GM19397 (cell line): ENCODE measurements around the gene LRRIQ3.
"Not testable (repeated sequence)": the region's sequence is repeated elsewhere in the genome, so short reads cannot be mapped to it uniquely, and the experiment has no call there.

Experiments used
- ATAC-seq: cut with Tn5 transposase; IDR thresholded peaks from one replicate; pipeline ENCODE4 v1.9.1; 2021; ENCODE audit warnings: mild to moderate bottlenecking, moderate library complexity; ENCODE audit not compliant: unreplicated experiment

LRRIQ3 gene, protein sequence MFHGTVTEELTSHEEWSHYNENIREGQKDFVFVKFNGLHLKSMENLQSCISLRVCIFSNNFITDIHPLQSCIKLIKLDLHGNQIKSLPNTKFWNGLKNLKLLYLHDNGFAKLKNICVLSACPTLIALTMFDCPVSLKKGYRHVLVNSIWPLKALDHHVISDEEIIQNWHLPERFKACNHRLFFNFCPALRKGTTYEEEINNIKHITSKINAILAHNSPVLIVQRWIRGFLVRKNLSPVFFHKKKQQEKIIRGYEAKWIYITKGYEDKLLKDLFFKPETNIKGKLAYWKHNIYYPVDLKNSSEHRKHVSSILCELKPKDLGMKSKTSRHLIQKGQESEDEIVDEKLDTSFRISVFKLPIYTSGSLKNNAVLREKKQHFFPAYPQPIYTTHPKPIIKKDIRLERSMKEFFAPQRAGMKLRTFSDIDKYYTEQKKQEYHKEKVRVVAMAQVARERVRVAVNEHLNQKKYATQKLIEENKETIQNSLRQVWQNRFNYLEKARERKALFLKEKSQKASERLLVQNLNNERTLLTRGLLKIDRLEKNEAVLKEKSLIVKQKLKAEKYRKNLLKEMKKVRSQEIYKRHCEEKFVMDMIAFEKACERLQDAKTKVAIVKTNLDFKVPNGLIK

DNA sequence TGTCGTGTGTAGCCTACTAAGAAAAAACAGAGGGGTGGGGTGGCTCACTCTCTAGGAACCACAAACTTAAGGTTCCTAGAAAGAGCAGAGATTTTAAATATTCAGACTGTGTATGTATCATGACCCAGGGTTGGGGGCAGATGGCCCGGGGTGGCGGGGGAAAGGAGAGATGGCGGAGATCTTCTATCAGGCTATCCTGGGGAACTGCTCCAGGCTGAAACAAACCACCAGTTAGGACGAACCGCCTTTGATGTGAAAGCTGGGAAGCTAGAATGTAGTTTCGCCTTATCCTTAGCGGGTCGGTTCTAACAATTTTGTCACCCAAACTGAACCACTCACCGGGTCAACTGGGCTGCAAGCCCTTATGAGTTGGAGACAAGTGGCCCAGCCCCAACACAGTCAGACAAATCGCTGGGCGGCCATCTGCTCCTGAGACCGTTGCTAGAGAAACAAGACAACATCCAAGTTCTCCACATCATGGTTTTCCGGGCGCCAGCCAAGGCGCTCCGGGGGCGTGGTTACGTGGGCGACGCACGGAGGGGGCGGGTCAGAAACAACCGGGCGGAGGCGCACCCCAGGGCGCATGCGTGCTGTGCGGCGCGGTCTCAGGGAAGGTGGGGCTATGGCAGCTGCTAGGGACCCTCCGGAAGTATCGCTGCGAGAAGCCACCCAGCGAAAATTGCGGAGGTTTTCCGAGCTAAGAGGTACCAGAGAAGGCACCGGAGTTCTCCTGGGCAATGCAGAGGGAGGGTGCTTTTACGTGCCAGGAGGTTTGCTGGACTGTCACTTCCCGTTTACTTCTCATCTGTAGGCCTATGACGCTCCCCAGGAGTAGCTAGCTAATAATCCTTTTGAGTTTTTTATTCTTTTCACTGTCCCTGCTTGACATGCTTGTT lies at the start of gene LRRIQ3, which contains the start of gene FPGT:
TSS of gene LRRIQ3 (minus strand) at position 520 of the 896 bp plus-strand sequence. CDS start 14,492 bp downstream, outside the sequence.
TSS of gene FPGT (plus strand) at position 586 of the 896 bp plus-strand sequence. CDS start at position 623, 37 bp downstream.
- peak; percentile 97 for ATAC-seq

DNA sequence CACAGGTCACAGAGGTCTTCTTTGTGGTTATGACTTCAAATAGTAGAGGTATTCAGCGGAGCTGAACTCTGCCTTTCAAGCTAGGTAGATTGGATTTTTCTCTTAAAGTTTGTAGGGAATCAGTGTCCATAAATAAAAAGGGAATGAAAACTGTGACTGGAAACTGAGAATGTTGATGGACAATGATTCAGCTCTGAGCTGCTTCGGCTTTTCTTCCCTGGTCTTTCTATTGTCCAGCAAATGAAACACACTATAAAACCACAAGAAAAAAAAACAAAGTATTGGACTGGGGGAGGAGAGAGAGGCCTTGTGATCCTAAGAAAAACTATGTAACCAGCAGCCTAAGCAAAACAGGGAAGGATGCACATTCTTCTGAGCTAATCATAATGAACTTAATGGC lies 48.3 kb upstream of the LRRIQ3 start:
- no peak for ATAC-seq

DNA sequence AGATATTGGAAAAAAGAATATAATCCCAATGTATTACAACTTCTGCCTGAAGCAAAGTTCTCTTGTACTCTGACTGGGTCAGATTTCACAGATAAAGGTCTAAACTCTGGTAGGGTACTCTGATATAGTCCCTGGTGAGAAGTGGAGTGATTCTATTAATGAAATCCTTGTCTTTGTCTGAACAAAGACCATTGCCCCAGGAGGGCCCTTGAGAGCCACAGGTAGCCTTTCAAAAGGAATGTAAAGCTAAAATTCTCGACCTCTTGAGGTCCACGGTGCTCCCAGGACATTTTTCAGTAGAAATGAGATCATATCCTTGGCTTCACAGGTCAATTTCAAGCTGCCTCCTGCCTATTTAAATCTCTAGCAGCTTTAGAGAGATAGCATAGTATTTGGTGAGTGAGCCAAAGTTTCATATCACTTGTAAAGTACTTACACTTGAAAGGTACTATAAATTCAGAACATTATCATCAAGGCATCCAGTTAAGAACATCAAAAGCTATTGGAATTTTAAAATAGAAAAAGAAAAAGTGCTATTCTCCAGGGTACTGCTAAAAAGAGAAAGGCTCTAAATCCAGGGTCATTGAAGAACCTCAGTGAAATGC lies 47.3 kb upstream of the LRRIQ3 start:
- ATAC-seq, result no peak

DNA sequence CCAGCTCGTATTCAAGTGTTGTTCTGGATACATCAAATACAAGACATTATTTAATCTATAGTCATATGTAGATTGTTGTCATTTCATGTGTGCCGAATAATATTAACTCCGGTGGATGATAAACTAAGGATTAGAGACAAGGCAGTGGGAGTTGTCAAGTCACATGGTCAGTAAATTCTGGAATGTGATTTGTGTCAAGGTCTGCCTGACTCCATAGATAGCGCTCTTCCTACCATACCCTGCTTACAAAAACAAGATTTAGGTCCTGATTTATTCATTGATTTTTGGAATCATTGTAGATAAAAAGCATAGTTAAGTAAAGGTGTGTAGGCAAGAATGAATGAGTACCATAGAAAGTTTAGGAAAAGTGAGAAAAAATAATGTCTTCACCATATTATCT lies 39.8 kb upstream of the LRRIQ3 start:
- ATAC-seq, result no peak

DNA sequence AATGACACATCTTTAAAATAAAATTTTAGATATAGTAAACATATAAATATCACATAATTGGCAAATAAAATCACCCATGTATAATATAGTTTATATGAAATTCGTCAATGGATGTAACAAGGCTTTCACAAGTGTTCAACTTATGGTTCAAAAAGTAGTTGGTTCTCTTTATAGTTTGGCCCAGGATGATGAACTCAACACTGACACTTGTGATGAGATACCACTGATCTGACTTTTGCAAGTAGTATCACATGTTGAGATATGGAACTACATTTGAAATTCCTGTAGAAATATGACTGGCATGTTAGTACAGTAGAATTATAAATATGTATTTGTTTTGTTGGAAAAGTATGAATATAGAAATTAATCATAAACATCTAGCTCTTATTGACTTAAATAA lies 39.1 kb upstream of the LRRIQ3 start:
- no peak for ATAC-seq

DNA sequence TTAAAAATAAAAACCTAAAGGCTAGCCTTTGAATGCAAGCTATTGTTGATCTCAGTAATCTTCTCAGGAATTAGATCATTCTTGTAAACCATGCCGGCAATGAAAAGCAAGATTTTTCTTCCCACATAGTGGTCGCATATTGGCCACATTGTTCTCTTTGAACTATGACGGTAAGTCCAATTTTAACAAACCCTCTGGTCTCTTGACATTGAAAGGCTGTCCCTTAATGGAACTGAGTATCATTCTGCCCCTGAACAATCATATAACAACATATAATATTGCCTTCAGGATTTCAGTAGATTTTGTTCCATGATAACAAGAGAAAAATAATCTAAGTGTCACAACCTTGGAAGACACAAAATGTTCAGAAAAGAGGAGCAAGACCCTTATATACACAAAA lies 38.5 kb upstream of the LRRIQ3 start:
- ATAC-seq, result no peak

DNA sequence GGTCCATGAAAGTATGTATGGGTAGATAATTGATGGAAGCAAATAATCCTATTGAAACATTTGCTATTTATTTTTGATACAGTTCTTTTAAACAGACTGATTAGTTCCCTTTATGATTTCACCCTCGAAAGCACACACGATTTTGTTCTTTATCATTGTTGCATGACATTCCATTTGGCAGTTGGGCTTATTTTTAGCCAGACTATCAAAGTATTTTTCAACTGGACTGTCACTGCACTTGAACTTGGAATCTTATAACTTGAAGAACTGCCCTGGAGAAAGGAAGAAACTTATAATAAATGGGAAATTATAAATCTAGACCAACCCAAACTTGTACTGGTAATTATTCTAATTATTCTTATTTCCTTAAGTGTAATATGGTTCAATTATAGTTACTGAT lies 37.2 kb upstream of the LRRIQ3 start, which contains the start of gene TNNI3K:
TSS of gene TNNI3K (plus strand) at position 235 of the 400 bp plus-strand sequence. CDS start at position 300, 65 bp downstream.
- no peak for ATAC-seq

DNA sequence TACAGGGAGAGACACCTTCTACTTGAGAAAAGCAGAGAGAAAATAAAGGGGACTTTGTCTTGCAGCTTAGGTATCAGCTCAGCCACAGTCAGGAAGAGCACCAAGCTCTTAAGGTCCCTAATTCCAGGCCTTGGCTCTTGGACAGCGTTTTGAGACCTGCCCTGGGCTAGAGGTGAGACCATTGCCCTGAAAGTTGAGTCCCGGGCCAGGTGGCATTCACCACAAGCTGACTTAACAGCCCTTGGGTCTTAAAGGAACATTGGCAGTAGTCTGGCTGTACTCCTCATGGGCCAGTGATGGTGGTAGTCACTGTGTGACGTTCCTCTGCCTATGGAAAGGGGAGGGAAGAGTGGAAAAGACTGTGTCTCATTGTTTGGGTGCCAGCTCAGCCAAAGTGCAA lies 25.5 kb upstream of the LRRIQ3 start:
- no peak for ATAC-seq

DNA sequence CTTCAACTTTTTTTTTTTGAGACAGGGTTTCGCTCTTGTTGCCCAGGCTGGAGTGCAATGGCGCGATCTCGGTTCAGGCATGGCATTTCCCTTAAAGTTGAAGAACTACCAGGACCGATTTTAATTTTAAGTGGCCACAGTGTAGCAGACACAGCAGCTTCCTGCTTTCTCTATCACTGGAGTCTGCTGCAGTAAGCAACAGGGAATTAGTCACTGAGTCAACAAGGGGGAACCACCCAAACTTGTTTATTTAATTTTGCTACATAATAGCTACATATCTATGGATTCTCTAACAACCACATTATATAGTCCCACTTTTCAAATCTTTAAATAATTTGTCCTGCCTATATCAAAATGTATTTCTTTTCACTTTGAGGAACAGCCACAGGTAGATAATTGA lies 24.7 kb upstream of the LRRIQ3 start:
- no peak for ATAC-seq

DNA sequence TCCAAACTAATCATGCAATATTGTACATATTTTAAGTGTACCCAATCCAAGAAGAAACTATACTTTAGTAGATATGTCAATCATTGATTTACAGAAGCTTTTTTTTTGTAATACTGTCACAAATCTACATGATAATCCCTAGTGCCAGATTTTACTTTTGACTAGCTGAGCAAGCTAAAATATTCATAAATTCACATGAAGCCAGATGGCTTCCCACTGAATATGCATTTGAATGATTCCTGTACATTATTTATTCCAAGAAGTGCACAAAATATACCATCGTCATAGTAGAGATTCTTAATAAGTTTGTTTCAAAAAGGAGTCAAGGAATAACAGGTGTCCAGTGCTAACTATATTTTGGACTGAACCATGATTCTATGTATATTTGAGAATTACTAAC lies 17.3 kb upstream of the LRRIQ3 start:
- ATAC-seq, result no peak

DNA sequence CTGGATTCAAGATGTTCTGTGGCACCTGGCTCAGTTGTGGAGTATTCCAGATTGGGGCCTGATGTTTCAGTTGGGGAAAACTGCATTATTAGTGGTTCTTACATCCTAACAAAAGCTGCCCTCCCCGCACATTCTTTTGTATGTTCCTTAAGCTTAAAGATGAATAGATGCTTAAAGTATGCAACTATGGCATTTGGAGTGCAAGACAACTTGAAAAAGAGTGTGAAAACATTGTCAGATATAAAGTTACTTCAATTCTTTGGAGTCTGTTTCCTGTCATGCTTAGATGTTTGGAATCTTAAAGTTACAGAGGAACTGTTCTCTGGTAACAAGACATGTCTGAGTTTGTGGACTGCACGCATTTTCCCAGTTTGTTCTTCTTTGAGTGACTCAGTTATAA lies 7.3 kb upstream of the LRRIQ3 start:
- ATAC-seq, result no peak

DNA sequence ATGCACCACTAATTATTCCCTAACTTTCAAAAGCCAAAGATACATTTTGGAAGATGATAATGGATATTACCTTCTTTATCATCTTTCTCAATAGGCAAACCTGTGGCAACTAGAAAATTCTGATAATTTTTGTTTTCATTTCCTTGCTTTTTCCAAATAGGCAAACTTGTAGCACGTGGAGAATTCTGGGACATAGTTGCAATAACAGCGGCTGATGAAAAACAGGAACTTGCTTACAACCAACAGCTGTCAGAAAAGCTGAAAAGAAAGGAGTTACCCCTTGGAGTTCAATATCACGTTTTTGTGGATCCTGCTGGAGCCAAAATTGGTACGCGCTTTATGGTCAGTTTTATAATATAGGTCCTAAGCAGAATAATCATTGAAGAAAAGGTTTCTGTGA lies 1.5 kb upstream of the LRRIQ3 start:
- no peak for ATAC-seq

DNA sequence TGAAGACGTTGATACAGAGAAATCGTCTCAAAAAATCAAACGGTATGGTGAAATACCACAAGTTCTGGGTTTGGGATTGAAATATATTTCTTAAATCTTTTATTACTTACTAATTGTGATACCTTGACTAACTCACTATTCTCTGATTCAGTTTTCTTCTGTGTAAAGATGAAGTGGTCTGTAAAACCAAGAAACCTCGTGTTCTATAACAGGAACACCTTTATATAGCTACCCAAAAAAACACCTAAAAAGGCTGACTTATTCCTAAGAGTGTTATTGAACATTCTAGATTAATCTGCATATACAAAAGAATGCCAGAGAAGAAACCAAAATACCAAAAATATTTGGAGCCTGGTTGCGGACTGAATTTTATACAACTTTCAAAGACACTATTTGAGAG lies 721 bp downstream of the LRRIQ3 start:
- no peak for ATAC-seq

DNA sequence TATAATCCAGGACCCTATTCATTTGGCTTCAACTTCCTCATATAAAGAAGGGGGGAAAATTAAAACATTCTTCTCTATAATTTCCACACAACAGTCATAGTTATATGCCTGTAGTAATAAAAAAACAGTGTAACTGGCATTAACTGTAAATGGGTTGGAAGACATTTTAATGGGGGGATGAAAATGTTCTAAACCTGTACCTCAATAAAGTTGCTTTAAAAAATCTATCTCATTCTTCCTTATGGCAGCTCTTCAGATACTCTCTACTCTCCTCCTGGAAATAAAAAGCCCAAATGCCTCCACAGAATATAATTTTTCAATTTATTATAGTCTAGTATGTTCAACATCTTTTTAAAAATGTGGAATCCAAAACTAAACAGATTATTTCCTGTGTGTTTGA lies 2.6 kb downstream of the LRRIQ3 start:
- ATAC-seq, result no peak

DNA sequence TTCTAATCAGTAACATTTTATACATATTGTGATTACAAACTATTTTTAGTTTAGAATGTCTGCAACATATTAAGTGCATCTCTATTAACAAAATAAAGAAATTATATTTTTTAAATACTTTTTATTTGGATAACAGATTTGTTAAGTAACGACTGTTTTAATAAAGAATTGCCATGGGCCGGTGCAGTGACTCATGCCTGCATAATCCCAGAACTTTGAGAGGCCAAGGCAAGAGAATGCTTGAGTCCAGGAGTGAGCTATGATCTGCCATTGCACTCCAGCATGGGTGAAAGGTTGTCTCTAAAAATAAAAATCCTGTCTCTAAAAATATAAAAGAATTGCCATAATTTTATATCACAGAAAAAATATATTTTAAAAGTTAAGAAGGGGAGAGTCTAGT lies 4.1 kb downstream of the LRRIQ3 start:
- ATAC-seq, result no peak

DNA sequence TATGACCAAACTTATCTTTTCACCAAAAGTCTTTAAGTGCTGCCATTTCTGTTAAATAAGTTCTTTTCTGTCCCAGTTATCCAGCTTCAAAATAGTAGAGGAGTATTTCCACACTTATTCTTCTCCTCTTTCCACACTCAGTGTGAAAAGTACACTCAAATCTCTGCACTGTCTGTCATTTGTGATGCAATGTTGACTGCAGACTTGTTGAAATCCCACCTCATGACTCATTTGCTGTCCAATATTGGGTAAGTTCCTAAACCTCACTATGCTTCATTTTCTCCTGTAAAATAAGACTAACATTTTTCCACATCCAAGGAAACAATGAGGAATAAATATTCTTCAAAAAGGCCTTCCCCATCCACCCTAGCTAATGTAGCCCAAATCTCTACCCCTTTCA lies 17.5 kb downstream of the LRRIQ3 start:
- ATAC-seq, result no peak

DNA sequence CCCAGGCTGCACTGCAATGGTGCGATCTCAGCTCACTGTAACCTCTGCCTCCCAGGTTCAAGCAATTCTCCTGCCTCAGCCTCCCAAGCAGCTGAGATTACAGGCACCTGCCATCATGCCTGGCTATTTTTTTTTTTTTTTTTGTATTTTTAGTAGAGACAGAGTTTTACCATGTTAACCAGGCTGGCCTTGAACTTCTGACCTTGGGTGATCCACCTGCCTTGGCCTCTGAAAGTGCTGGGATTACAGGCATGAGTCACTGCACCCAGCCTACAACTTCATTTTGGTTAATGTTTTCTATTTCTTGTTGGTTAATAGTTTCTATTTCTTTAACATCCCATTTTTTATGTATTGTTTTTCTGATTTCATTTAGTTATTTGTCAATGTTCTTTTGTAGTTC lies 23.6 kb downstream of the LRRIQ3 start:
- not testable (repeated sequence) for ATAC-seq

DNA sequence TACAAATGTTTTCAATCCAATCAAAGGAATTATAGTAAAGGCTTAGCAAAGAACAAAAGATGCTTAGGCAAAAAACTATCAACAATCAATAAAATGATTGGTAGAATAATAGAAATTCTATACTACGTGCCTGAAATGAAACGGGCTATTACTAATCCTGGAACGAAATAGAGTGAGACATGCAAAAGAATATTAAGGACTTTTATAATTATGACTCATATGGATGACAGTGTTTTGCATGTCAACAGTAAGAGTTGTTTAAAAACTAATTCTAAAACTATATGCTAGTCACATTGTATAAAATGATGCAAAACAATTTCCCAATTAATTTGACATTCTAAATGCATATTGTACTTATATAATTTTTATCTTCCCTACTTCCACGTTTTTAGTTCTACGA lies 35.6 kb downstream of the LRRIQ3 start:
- no peak for ATAC-seq

DNA sequence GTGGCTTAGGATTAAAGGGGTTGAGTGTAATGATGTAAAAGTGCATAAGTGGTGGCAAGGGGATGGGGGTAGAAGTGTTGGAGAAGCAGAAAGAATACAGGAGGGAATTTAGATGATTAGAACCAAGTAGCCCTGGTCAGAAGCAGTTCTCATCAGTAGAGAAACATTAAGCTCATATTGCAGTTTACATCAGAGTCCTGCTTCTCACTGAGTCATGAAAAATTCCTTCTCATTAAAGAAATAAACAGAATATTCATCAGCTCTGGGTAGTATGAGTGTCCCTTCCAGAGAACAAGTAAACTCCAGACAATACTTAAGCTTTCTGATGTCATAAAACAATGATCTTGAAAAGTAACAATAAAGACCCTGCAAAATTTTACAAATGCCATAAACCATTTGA lies 36.5 kb downstream of the LRRIQ3 start:
- no peak for ATAC-seq

DNA sequence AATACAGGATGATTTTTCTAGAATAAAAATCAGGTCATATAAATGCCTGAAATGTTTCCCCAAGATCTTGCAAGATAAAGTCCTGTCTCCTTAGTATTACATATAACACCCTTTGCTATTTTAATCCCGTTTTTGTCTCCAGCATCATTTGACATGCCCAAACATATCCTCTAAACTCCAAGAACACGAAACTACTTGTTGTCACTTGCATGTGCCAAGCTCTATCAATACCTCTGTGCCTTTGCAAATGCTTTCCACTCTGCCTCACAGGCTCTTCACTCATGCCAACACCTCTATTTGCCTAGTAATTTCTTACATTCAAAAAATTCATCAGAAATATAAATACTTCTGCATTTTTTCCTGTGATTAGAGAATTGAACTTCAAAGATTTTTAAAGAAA lies 37.9 kb downstream of the LRRIQ3 start:
- ATAC-seq, result no peak

DNA sequence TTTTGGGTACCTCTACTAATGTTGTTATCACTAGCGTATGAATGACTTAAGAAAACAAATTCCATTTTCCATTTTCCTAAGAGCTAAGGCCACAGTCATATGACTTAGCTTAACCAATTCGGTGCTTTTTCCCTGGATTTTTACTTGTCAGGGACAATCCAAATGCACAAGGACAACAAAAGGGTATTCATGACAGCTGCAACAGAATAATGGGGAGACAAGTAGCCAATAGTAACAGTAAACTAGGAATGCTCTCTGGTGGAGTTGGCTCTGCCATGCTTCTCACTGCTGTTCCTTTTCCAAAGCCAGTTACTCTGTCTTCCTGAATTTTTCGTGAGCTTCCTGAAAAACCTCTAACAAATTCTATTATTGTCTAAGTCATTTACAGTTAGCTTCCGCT lies 52.9 kb downstream of the LRRIQ3 start:
- ATAC-seq, result no peak
